ENCODE data around the gene PAK5.

The PAK5 gene

GRCh38 chr20:9838378-9839295 lies at the start of gene PAK5:
Gene PAK5 (minus strand): TSS chr20:9839076. CDS start chr20:9644328, 194,748 bp downstream.
- no peak for DNase-seq (ENCODE audit: low read depth in 2 of 2)

GRCh38 chr20:9887706-9888105 lies 48.8 kb upstream of the PAK5 start:
- no peak for DNase-seq (ENCODE audit: low read depth in 2 of 2)

DNA sequence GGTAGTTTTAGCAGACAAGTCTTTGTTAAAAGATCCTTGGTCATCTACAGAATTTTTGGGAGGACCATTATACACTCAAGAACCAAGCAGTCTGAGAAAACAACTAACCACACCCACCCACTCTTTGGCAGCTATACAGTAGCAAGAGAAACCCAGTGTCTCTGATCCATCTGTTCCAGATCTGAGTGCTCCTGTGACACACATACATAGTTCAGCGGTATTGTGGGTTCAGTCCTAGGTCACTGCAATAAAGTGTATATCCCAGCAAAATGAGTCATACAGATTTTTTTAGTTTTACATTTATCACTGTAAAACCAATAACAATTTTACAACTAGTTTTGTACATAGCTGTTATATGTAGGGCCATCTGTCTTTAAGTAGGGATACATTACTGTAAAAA lies 47.4 kb upstream of the PAK5 start:
- no peak for DNase-seq (ENCODE audit: low read depth in 2 of 2)

DNA sequence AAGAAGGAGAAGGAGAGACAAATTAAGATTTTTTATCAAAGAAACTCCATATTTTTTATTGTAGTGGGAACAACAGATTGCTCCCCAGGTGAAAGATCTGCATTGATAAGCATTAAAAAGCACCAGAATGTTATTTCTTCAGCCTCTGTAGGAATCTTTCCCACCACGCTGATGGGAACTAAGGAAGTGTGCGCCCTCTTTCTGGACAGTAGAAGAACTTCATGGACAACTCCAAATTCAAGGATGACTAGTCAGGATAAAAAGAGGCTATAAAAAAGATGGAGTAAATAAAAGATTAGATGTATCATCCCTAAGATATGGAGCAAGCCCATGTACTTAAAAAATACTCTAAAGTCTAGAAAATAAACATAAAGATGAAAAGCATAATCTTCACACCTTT lies 45.8 kb upstream of the PAK5 start:
- no peak for DNase-seq (ENCODE audit: low read depth in 2 of 2)

DNA sequence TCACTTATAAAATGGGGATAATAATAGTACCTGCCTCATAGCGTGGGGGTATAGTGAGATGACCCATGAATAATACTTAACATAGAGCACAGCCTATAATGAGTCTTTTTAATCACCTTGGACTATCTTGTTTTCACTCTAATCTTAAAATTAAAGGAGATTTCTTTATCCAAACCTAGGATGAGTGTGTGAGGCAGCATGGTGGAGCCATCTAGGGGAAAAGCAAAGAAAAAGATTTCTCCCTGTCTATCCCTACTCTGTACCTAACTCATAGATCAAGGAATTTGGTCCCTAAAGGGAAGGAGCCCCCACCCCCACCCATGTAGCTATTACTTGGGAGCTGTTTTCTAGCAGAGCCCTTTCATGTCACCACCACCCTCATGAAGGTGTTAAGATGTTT lies 45.2 kb upstream of the PAK5 start:
- DNase-seq (ENCODE audit: low read depth in 2 of 2), result no peak

DNA sequence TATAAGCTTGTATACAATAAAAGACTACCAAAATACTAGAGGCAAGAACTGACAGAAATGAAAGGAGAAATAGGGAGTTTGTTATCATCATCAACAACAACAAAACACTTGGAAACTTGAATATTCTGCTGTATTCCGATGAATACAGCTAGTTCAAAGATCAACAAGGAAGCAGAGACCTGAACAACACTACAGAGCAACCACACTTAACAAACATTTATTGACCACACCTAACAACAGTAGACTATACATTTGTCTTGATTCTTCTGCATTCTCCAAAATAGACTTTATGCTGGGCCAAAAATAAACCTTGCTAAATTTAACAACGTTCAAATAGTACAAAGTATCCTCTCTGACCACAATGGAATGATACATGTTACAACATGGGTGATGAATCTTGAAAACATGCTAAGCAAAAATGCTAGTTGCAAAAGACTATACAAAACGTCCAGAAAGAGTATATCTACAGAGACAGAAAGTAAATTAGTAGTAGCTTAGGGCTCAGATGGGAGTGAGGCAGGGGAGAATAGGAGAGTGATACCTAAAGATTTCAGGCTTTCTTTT lies 39.1 kb upstream of the PAK5 start:
- DNase-seq (ENCODE audit: low read depth in 2 of 2), result no peak

GRCh38 chr20:9867196-9867980 lies 28.5 kb upstream of the PAK5 start:
- no peak for DNase-seq (ENCODE audit: low read depth in 2 of 2)

- no peak for DNase-seq (ENCODE audit: low read depth in 2 of 2)
These were observed 13.7 kb upstream of the PAK5 start for GRCh38 chr20:9852566-9852965.

- no peak for DNase-seq (ENCODE audit: low read depth in 2 of 2)
These were observed 750 bp upstream of the PAK5 start for GRCh38 chr20:9839626-9840025.

DNA sequence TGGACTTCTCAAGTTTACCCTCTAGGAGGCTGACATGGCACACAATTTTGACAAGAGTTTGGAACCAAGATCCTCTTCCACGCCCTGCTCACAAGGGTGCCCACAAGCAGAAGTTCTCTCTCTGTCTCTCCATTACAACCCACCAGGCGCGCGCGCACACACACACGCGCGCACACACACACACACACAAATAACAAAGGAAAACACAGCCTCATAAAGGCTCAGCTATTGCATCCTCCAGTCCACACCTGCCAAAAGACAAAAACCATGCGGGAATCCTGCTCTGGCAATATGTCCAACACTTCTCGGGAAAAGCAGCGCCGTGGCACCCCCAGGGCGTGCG lies 870 bp downstream of the PAK5 start:
- no peak for DNase-seq (ENCODE audit: low read depth in 2 of 2)

DNA sequence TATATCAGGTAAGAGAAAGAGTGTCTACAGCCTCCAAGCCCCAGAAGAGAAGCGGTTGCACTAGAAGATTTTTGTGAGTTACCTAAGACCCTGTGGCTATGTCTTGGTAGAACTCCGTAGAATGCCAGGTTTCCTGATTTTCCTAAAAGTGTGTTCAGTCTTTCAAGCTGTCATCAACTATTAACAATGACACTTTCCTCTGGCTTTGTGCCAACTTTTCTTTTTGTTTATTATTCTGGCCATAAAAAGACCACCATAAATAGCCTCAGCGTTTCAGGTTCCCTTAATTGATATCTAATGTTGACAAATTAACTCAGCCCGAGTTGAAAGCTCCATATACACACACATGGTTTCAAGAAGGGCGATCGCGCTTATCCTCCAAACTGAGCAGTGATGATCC lies 1.2 kb downstream of the PAK5 start:
- DNase-seq (ENCODE audit: low read depth in 2 of 2), result no peak

- DNase-seq (ENCODE audit: low read depth in 2 of 2), result no peak
These were observed 3.6 kb downstream of the PAK5 start for GRCh38 chr20:9835302-9835701.

DNA sequence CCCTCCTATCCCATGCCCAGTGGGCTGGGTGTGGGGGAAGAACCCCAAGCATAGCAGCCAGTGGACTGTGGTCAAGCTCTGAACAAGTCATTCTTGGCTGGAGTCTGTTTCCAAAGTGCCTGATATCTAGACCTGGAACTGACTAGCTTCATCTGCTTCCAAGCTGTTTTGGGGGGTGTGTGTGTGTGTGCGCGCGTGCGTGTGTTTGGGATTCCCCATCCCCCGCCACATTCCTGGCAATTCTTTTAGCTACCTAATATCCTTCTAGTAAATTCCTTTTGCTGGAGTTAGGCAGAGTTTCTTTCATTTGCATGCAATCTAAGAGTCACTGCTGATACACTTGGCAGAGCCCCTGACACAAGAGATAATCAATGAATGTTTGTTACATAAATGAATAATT lies 7.8 kb downstream of the PAK5 start:
- DNase-seq (ENCODE audit: low read depth in 2 of 2), result no peak

DNA sequence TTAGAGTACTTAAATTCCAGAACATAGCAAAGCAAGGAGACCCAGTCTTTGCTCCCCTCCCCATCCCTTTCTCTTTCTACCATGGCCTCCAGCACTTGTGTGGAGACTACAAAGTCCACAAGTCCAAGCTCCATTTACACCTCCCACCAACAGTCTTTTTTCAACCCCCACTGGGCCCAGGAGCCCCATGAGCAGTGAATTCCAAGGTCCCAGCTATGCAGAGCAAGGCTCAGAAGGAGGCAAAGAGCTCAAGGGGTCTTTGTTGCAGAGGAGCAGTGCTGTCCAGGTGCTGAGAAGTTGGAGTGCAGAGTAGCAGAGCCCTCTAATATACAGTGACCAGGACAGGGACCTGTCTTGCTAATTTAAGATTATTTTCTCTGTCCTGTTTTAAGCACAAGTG lies 9.0 kb downstream of the PAK5 start:
- no peak for DNase-seq (ENCODE audit: low read depth in 2 of 2)

GRCh38 chr20:9817654-9818053 lies 21.2 kb downstream of the PAK5 start:
- DNase-seq (ENCODE audit: low read depth in 2 of 2), result no peak

DNA sequence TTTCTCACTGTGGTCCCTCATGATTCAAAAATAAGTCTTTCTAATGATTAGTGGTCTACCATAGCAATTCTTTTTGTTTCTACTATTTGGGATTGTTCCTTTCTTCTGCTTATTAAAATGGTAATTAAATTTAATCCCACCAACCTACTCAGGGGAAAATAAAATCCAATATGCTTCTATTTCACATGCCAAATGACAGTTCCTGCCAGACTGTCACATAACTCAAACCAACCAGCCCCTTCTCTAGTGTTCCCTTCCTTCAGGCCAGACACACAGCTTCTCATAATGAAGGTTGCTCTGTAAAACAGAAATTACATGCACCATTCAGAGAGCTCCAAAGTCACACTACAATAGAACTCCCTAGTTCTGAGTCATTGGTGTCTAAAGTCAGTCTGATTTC lies 23.2 kb downstream of the PAK5 start:
- DNase-seq (ENCODE audit: low read depth in 2 of 2), result no peak

DNA sequence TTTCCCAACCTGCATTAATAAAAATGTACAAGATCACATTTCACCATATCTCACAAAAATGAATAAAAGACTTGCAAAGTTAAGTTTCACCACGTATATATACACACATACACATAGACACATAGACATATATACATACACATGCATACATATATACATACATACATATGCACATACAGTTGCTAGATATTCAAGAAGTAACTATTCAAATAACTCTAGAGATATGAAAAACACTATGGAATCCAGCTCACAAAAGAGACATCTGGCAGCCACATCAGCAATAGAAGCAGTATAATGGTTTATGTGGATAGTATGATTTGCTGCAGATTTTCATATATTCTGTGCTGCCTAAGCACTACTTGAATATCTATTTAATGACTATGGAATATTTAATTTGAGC lies 28.1 kb downstream of the PAK5 start:
- no peak for DNase-seq (ENCODE audit: low read depth in 2 of 2)

- no peak for DNase-seq (ENCODE audit: low read depth in 2 of 2)
These were observed 29.6 kb downstream of the PAK5 start for GRCh38 chr20:9809271-9809670.

DNA sequence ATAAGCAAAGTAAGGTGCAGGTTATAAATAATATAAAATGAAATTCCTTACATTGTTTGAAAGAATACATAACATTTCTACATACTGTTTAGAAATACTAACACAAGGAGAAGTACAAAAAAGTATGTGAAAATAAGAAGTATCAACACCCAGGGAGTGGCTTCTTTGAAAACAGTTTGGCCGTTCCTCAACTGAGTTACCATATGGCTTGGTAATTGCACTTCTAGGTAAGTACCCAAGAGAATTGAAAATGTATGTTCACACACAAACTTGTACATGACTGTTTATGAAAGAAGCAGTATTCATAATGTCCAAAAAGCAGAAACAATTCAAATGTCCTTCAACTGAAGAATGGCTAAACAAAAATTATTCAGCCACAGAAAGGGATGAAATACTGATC lies 30.7 kb downstream of the PAK5 start:
- no peak for DNase-seq (ENCODE audit: low read depth in 2 of 2)

- no peak for DNase-seq (ENCODE audit: low read depth in 2 of 2)
These were observed 31.7 kb downstream of the PAK5 start for GRCh38 chr20:9807136-9807535.

GRCh38 chr20:9800421-9800820 lies 38.5 kb downstream of the PAK5 start:
- no peak for DNase-seq (ENCODE audit: low read depth in 2 of 2)

- DNase-seq (ENCODE audit: low read depth in 2 of 2), result no peak
These were observed 44.0 kb downstream of the PAK5 start for GRCh38 chr20:9794831-9795230.

DNA sequence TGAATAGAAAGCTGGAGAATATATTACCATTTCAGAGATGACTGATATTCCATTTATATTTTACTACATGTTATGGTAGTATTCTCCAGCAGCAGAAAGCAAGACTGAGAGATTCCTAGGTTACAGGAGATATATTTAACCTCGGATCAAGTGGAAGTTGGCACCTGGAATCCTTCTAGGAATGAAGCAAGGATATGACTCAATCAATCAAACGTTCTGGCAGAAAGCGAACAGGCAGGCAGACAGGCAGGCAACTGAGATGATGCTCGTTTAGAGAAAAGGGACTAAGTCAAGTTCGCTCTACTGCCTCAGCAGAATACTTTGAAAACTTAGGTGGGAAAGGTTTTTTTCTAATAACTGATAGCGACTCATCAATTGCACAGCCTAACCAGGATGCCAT lies 46.2 kb downstream of the PAK5 start:
- DNase-seq (ENCODE audit: low read depth in 2 of 2), result no peak

Data from stimulated activated CD4-positive, alpha-beta T cell treated with anti-CD3 and anti-CD28 coated beads, Interleukin-4, amount 100 ng/mL, for 48 hours (primary cell).